NT2/D1 (cell line): ENCODE results near the gene TGM5.
"Not testable (repeated sequence)": the region's sequence is repeated elsewhere in the genome, so short reads cannot be mapped to it uniquely, and the experiment has no call there.

Experiments used
- DNase-seq: peaks from one replicate; pipeline ENCODE4 v3.0.0-alpha.2; 2011; ENCODE audit warnings: low read depth, low spot score
- H3K27me3 ChIP-seq: 2 replicates; pipeline ENCODE4 v1.6.0; 2011; ENCODE audit warnings: mild to moderate bottlenecking; ENCODE audit not compliant: insufficient read length, insufficient read depth
- H3K36me3 ChIP-seq: 2 replicates; pipeline ENCODE4 v1.6.1; 2011; ENCODE audit warnings: mild to moderate bottlenecking, low read length, mixed read lengths; ENCODE audit not compliant: insufficient read depth, insufficient read length
- H3K4me1 ChIP-seq: 2 replicates; pipeline ENCODE4 v1.5.1; 2011; ENCODE audit not compliant: insufficient read depth, insufficient read length
- H3K4me3 ChIP-seq: 2 replicates; pipeline ENCODE4 v1.5.1; 2011; ENCODE audit warnings: low read depth; ENCODE audit not compliant: insufficient read length
- H3K9ac ChIP-seq: 2 replicates; pipeline ENCODE4 v1.6.0; 2011; ENCODE audit warnings: low read depth; ENCODE audit not compliant: insufficient read length
- H3K9me3 ChIP-seq: 2 replicates; pipeline ENCODE4 v1.5.1; 2011; ENCODE audit warnings: mild to moderate bottlenecking, low read length; ENCODE audit not compliant: insufficient read depth
- SUZ12 ChIP-seq: IDR thresholded peaks from 2 replicates; pipeline ENCODE4 v1.6.1; 2011; ENCODE audit not compliant: insufficient read length, insufficient read depth; ENCODE audit errors: extremely low read depth
- YY1 ChIP-seq: IDR thresholded peaks from 2 replicates; pipeline ENCODE4 v1.6.1; 2011; ENCODE audit not compliant: insufficient read length, insufficient read depth
- ZNF274 ChIP-seq: IDR thresholded peaks from 2 replicates; pipeline ENCODE4 v1.6.1; 2011; ENCODE audit warnings: mild to moderate bottlenecking, low read depth, low read length

TGM5 gene

GRCh38 chr15:43275740-43276562, 9.2 kb upstream of the TGM5 start:
- no peaks in the 10 kb centered on the region for H3K36me3 ChIP-seq
- DNase-seq: no peak
- no peak overlapping the region for H3K4me3 ChIP-seq
- no peaks in the 10 kb centered on the region for H3K27me3 ChIP-seq
- no peak for TF ChIP-seq ZNF274
- no peak for TF ChIP-seq YY1
- TF ChIP-seq SUZ12: no peak
- H3K9ac ChIP-seq: no peak overlapping the region
- no peaks in the 10 kb centered on the region for H3K4me1 ChIP-seq
- no peaks in the 10 kb centered on the region for H3K9me3 ChIP-seq

DNA sequence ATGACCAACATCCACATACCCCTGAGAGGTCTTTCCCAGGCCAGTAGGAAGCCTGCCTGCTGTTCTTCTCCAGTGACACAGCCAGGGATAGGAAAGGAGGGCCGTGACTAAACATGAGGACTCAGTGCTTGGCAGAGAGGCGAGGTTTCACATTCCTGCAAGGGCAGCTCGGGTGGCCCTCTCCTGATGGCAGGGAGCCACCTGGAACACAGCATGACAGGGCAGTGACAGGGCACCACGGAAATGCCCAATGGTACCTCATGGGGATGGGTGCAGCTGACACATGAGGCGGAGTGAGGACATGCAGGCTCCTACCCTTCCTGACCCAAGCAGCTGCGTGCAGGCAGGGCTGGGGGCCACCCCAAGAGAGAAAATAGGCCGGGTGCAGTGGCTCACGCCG, 7.4 kb upstream of the TGM5 start:
- no peaks in the 10 kb centered on the region for H3K27me3 ChIP-seq
- H3K4me3 ChIP-seq: no peak overlapping the region
- DNase-seq: no peak
- no peaks in the 10 kb centered on the region for H3K36me3 ChIP-seq
- no peaks in the 10 kb centered on the region for H3K9me3 ChIP-seq
- no peak overlapping the region for H3K9ac ChIP-seq
- H3K4me1 ChIP-seq: no peaks in the 10 kb centered on the region
- TF ChIP-seq SUZ12 (no peak), ZNF274 (no peak), YY1 (no peak)

GRCh38 chr15:43273243-43273642, 6.5 kb upstream of the TGM5 start:
- no peak for TF ChIP-seq ZNF274
- no peak for TF ChIP-seq SUZ12
- TF ChIP-seq YY1: no peak
- H3K9me3 ChIP-seq: no peaks in the 10 kb centered on the region
- no peaks in the 10 kb centered on the region for H3K27me3 ChIP-seq
- H3K36me3 ChIP-seq: no peaks in the 10 kb centered on the region
- H3K9ac ChIP-seq: no peak overlapping the region
- DNase-seq: no peak
- H3K4me3 ChIP-seq: no peak overlapping the region
- no peaks in the 10 kb centered on the region for H3K4me1 ChIP-seq

GRCh38 chr15:43271908-43272307, 5.2 kb upstream of the TGM5 start:
- H3K36me3 ChIP-seq, H3K4me1 ChIP-seq, H3K27me3 ChIP-seq, H3K9me3 ChIP-seq, H3K4me3 ChIP-seq, H3K9ac ChIP-seq, DNase-seq: not testable (repeated sequence)

DNA sequence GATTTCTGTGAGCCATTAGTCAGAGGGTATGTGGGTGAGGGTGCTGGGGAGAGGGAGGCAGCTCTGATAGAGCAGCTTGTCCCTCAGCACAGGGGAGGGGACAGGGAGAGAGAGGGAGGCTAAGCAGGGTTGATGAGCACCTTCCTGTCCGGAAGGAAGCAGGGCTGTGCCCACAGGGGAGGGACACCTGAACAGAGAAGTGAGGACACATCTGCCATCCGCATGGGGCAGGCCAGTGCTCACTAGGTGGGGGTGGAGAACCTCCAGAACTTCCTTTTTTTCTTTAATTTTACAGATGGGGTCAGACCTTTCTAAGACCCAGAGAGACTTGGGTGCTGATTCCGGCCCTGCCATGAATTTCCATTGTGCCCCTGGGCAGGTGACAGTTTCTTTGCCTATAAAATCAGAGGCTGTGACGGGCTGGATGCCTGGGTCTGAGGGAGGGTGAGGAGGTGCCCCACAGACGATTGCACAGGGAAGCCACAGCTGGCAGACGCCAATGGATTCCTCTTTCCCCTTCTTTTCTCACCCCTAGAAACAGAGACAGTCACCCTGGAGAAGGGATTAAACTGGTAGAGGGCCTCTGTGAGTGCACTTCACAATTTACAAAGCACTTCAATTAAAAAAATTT, 4.1 kb upstream of the TGM5 start:
- no peak for DNase-seq
- H3K27me3 ChIP-seq: no peaks in the 10 kb centered on the region
- no peak overlapping the region for H3K4me3 ChIP-seq
- no peaks in the 10 kb centered on the region for H3K9me3 ChIP-seq
- H3K9ac ChIP-seq: no peak overlapping the region
- no peaks in the 10 kb centered on the region for H3K4me1 ChIP-seq
- no peaks in the 10 kb centered on the region for H3K36me3 ChIP-seq
- no peak for TF ChIP-seq ZNF274
- TF ChIP-seq SUZ12: no peak
- TF ChIP-seq YY1: no peak

GRCh38 chr15:43270113-43270665, 3.5 kb upstream of the TGM5 start:
- no peak for DNase-seq
- Histone ChIP-seq H3K9me3 (no peaks in the 10 kb centered on the region), H3K4me1 (no peaks in the 10 kb centered on the region), H3K9ac (no peak overlapping the region), H3K4me3 (no peak overlapping the region), H3K27me3 (no peaks in the 10 kb centered on the region), H3K36me3 (no peaks in the 10 kb centered on the region)
- TF ChIP-seq ZNF274 (no peak), SUZ12 (no peak), YY1 (no peak)

DNA sequence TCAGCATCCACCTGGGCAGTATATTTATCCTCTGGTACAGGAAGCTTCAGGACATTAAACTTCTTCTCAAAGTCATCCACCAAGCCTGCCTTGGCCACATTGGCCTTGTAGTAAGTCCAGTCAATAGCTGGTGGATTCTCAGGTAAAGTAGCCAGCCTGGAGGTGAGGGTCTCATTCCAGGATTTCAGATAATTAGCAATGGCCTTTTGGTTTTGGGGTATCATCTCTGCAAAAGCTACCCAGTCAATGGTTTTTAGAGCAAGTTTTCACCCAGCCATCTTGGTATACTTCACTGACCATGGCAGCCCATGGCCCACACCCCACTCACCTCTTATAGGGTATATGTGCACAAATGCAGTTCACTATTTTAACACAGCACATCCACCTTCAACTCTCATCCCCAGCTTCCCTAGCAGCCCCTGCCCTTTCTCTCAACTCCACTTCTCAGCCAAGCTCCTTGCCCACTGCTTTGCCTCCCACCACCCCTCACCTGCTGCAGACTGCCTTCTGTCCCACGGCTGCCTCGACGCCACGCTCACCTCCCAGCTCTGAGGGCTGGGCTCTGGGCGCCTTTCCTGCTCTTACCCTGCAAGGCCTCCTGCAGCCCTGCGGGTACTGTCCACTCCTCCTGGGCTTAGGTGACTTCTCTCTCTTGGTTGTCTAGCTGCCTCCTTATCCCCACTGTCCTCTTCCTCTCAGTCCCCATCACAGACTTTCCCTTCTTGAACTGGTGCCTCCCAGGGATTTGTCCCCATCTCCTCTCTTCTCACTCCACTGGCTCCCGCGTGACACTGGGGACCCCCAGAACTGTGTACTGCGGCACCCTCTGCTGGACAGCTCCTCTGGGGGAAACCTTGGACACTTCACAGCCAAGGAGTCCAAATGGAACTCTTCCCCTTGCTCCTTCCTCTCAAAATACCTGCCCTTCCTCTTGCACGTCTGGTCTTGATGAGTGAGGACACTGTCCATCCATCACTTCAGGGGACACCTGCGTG, 1.7 kb upstream of the TGM5 start:
- Histone ChIP-seq H3K9ac (no peak overlapping the region), H3K4me1 (no peaks in the 10 kb centered on the region), H3K4me3 (no peak overlapping the region), H3K36me3 (no peaks in the 10 kb centered on the region), H3K27me3 (no peaks in the 10 kb centered on the region), H3K9me3 (no peaks in the 10 kb centered on the region)
- DNase-seq: peak; percentile 1
- TF ChIP-seq YY1 (no peak), SUZ12 (no peak), ZNF274 (no peak)
